HCT116 (cell line): ENCODE results near the gene PREP. TPM values are rescaled to one million over a fixed set of nuclear protein-coding genes. Genes with fewer than 3 reads are reported as not detected.

Experiments used
- ATAC-seq: fragments of 200-7000 bp; cut with Tn5 transposase; 2 replicates; pipeline ENCODE4 v1.9.1; 2020; ENCODE audit warnings: mild to moderate bottlenecking, moderate library complexity
- BruUV-seq: library from RNA; stranded (reverse); fragments of 400-500 nt; replicated peaks from 2 replicates; lab custom pipeline; 2021; lab: Mats Ljungman, UMichigan
- CTCF ChIA-PET: fragments of 300-600 bp; sonication (Branson Sonifier 250); formaldehyde crosslinking; loops from one replicate; lab custom pipeline; 2021; ENCODE audit warnings: antibody characterized with exemption; lab: Charles Lee
- POLR2A ChIA-PET: fragments of 300-600, 350-600 bp; sonication (Branson Sonifier 250); formaldehyde crosslinking; loops from one replicate; lab custom pipeline; 2021; ENCODE audit warnings: antibody characterized with exemption; lab: Charles Lee
- RAD21 ChIA-PET, 2 experiments: fragments of 300-600 bp; sonication (Branson Sonifier 250); formaldehyde crosslinking; loops; one replicate each; lab custom pipeline; 2023; ENCODE audit warnings: low total read pairs in 2 of 2; ENCODE audit not compliant: uncharacterized antibody in 2 of 2, unreplicated experiment in 2 of 2, low non-redundant PET in 1 of 2; lab: Charles Lee
- DNase-seq: peaks from one replicate; pipeline ENCODE4 v3.0.0-alpha.2; 2010; ENCODE audit warnings: low read depth, low spot score
- H2AFZ ChIP-seq: fragments of 200-600 bp; shearing (Covaris generic), sonication (generic); 2 replicates; pipeline ENCODE4 v1.6.1; 2017; ENCODE audit warnings: low read depth, mixed run types, mixed read lengths, antibody characterized with exemption, low read length; ENCODE audit not compliant: poor library complexity, severe bottlenecking
- H3K27ac ChIP-seq: 2 replicates; pipeline ENCODE4 v1.5.1; 2012; ENCODE audit warnings: low read depth, low read length
- H3K27me3 ChIP-seq: fragments of 200-600 bp; sonication (generic); 2 replicates; pipeline ENCODE4 v1.6.1; 2016; ENCODE audit warnings: mixed run types, low read length, mixed read lengths; ENCODE audit not compliant: insufficient read depth
- H3K36me3 ChIP-seq, 2 experiments: fragments of 200-500 bp in 1 of 2; fragments of 200-600 bp in 1 of 2; sonication (Bioruptor generic) in 1 of 2; sonication (generic) in 1 of 2; 2 replicates each; pipeline versions ENCODE4 v1.5.1 to v1.6.1; 2014 to 2016; ENCODE audit warnings: low read length in 2 of 2, inconsistent platforms in 1 of 2, mixed read lengths in 1 of 2, mixed run types in 1 of 2; ENCODE audit not compliant: insufficient read depth in 2 of 2, control insufficient read depth in 1 of 2
- H3K4me1 ChIP-seq, 2 experiments: fragments of 200-600 bp in 1 of 2; sonication (generic) in 1 of 2; 2 replicates each; pipeline versions ENCODE4 v1.5.1 to v1.6.1; 2012 to 2017; ENCODE audit warnings: low read length in 2 of 2, inconsistent platforms in 1 of 2, mild to moderate bottlenecking in 1 of 2, mixed read lengths in 1 of 2, mixed run types in 1 of 2, moderate library complexity in 1 of 2; ENCODE audit not compliant: insufficient read depth in 2 of 2, control insufficient read depth in 1 of 2
- H3K4me2 ChIP-seq: fragments of 200-600 bp; sonication (generic); 2 replicates; pipeline ENCODE4 v1.6.1; 2017; ENCODE audit warnings: mixed run types, low read length, mixed read lengths
- H3K4me3 ChIP-seq, 2 experiments: fragments of 200-600 bp in 1 of 2; sonication (generic) in 1 of 2; replicated peaks in 1 of 2; 2 replicates each; pipeline ENCODE4 v1.5.1; 2011 to 2016; ENCODE audit warnings: low read length in 2 of 2, control low read depth in 1 of 2, low read depth in 1 of 2, mild to moderate bottlenecking in 1 of 2, mixed read lengths in 1 of 2, mixed run types in 1 of 2
- H3K79me2 ChIP-seq: fragments of 200-600 bp; sonication (generic); 2 replicates; pipeline ENCODE4 v1.6.1; 2017; ENCODE audit warnings: mild to moderate bottlenecking, mixed run types, low read length, moderate library complexity, mixed read lengths; ENCODE audit not compliant: insufficient read depth
- H3K9ac ChIP-seq: fragments of 200-600 bp; sonication (generic); 2 replicates; pipeline ENCODE4 v1.6.1; 2016; ENCODE audit warnings: low read length, mixed read lengths
- H3K9me2 ChIP-seq: fragments of 200-600 bp; sonication (generic), shearing (Covaris generic); 2 replicates; pipeline ENCODE4 v1.6.1; 2017; ENCODE audit warnings: mixed run types, mild to moderate bottlenecking, moderate library complexity; ENCODE audit not compliant: insufficient read depth
- H3K9me3 ChIP-seq, 2 experiments: fragments of 200-500 bp in 1 of 2; fragments of 200-600 bp in 1 of 2; sonication (Bioruptor generic) in 1 of 2; sonication (generic) in 1 of 2; 2 replicates each; pipeline ENCODE4 v1.6.1; 2014 to 2017; ENCODE audit warnings: low read length in 2 of 2, mixed read lengths in 2 of 2, inconsistent platforms in 1 of 2, low read depth in 1 of 2, mild to moderate bottlenecking in 1 of 2, mixed run types in 1 of 2, moderate library complexity in 1 of 2; ENCODE audit not compliant: control insufficient read depth in 1 of 2, insufficient read depth in 1 of 2
- H4K20me1 ChIP-seq: fragments of 200-600 bp; sonication (generic), shearing (Covaris generic); 2 replicates; pipeline ENCODE4 v1.6.1; 2017; ENCODE audit warnings: mixed run types, mild to moderate bottlenecking, moderate library complexity; ENCODE audit not compliant: insufficient read depth
- CBX3 ChIP-seq: IDR thresholded peaks from 2 replicates; pipeline ENCODE4 v1.6.1; 2012; ENCODE audit warnings: low read depth
- CEBPB ChIP-seq: IDR thresholded peaks from 2 replicates; pipeline ENCODE4 v1.6.1; 2012; ENCODE audit warnings: low read depth
- EGR1 ChIP-seq: IDR thresholded peaks from 2 replicates; pipeline ENCODE4 v1.6.1; 2012; ENCODE audit warnings: low read depth
- ELF1 ChIP-seq: IDR thresholded peaks from 2 replicates; pipeline ENCODE4 v1.6.1; 2012; ENCODE audit warnings: low read depth, borderline replicate concordance
- EZH2 ChIP-seq: fragments of 200-600 bp; sonication (generic); IDR thresholded peaks from 2 replicates; pipeline ENCODE4 v1.6.1; 2017; ENCODE audit warnings: antibody characterized with exemption, mixed run types
- EZH2phosphoT487 ChIP-seq: fragments of 200-600 bp; IDR thresholded peaks from 2 replicates; pipeline ENCODE4 v1.6.1; 2018; ENCODE audit warnings: antibody characterized with exemption, borderline replicate concordance
- FOSL1 ChIP-seq: IDR thresholded peaks from 2 replicates; pipeline ENCODE4 v1.6.1; 2012; ENCODE audit warnings: low read depth
- JUND ChIP-seq: IDR thresholded peaks from 2 replicates; pipeline ENCODE4 v1.6.1; 2012
- POLR2A ChIP-seq: IDR thresholded peaks from 2 replicates; pipeline ENCODE4 v1.7.0; 2011; ENCODE audit warnings: borderline replicate concordance; ENCODE audit not compliant: insufficient read depth, insufficient read length; ENCODE audit errors: extremely low read depth
- POLR2AphosphoS5 ChIP-seq: IDR thresholded peaks from 2 replicates; pipeline ENCODE4 v1.6.1; 2011; ENCODE audit warnings: mild to moderate bottlenecking, low read depth, low read length, moderate library complexity
- SP1 ChIP-seq: IDR thresholded peaks from 2 replicates; pipeline ENCODE4 v1.6.1; 2012; ENCODE audit warnings: low read depth
- SRF ChIP-seq: IDR thresholded peaks from 2 replicates; pipeline ENCODE4 v1.6.1; 2012; ENCODE audit warnings: low read depth
- TCF7L2 ChIP-seq: IDR thresholded peaks from 2 replicates; pipeline ENCODE4 v1.7.0; 2011; ENCODE audit warnings: borderline replicate concordance, inconsistent platforms; ENCODE audit not compliant: insufficient read depth, insufficient read length; ENCODE audit errors: extremely low read depth
- YY1 ChIP-seq: IDR thresholded peaks from 2 replicates; pipeline ENCODE4 v1.6.1; 2011; ENCODE audit warnings: low read length, low read depth, moderate library complexity, mild to moderate bottlenecking; ENCODE audit not compliant: insufficient replicate concordance; ENCODE audit errors: extremely low read depth
- ZFX ChIP-seq: fragments of 450-650 bp; IDR thresholded peaks from 2 replicates; pipeline ENCODE4 v1.6.1; 2017
- ZNF274 ChIP-seq: fragments of 200-500 bp; sonication (Bioruptor generic); IDR thresholded peaks from 2 replicates; pipeline ENCODE4 v1.6.1; 2014; ENCODE audit warnings: mild to moderate bottlenecking, low read depth, low read length, inconsistent platforms
- intact Hi-C: fragments of 100-400 bp; cut with micrococcal nuclease; formaldehyde crosslinking; loops from 2 replicates; pipeline ENCODE4 v1.10.0; 2022
- total RNA-seq: library from RNA; stranded (reverse); gene quantifications from one replicate; pipeline ENCODE4 v1.2.1, GENCODE V29; 2021; ENCODE audit not compliant: unreplicated experiment
- TF ChIP-seq, protein P1 (sequence below): IDR thresholded peaks from 2 replicates; pipeline ENCODE4 v1.6.1; 2012
- TF ChIP-seq, protein P2 (sequence below), 3 experiments: fragments of 200-600 bp in 1 of 3; sonication (generic) in 1 of 3; IDR thresholded peaks in 2 of 3; conservative IDR thresholded peaks in 1 of 3; 2 replicates each; pipeline ENCODE4 v1.5.1; 2012 to 2017; ENCODE audit warnings: low read depth in 2 of 3, low read length in 2 of 3, antibody characterized with exemption in 1 of 3, borderline replicate concordance in 1 of 3, control low read depth in 1 of 3, mild to moderate bottlenecking in 1 of 3, mixed read lengths in 1 of 3, mixed run types in 1 of 3, moderate library complexity in 1 of 3; ENCODE audit not compliant: insufficient read depth in 1 of 3
- TF ChIP-seq, protein P3 (sequence below): IDR thresholded peaks from 2 replicates; pipeline ENCODE4 v1.6.1; 2012; ENCODE audit warnings: low read depth
- TF ChIP-seq, protein P4 (sequence below): IDR thresholded peaks from 2 replicates; pipeline ENCODE4 v1.6.1; 2012

The PREP gene
- total RNA-seq, 1 experiment from 2014 or later: 53.5 TPM

DNA sequence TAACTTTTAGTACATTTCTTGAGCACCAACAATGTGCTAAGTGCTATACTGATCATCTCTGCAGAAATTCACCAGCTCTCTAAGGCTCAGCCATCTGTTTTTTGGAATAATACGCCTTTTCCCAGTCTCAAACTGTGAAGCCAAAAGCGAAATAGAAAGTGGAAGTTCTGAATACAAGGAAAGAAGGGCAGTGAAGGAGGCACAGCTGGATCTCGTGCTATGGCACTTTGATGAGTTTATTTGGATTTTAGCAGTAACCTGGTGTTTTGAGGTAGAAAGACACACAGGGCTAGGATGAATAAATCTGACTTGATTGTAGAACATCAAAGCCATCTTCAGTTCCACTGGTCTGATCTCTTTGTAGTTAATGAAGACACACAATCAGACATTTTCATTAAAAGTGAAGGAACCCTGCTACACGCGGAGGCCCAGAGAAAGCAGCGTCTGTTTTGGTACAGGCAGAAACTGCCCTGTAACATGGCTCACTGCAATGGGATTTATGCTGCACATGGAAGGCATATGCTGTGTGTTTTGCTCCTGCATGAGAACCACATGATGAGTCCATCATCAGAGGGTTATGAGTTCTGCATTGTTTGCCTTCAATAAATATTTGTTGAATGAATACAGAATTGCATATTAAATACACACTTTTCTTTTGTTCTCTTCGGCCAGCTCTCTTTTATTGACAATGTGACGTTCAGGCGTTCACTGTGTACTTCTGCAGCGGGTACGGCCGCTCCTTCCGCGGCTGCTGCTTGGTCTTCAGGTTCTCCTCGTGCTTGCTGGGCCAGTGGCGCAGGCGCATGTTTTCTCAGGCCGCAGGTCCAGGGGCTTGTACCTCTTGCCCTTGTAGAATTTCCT is 100.9 kb downstream of the PREP start:
- Histone ChIP-seq H3K36me3 (no peaks in the 10 kb centered on the region), H3K9me2 (no peaks in the 10 kb centered on the region), H3K4me2 (no peak overlapping the region), H3K4me1 (no peaks in the 10 kb centered on the region), H3K9me3 (no peaks in the 10 kb centered on the region), H3K79me2 (no peaks in the 10 kb centered on the region), H3K27ac (no peak overlapping the region), H2AFZ (no peak overlapping the region), H3K4me3 (no peak overlapping the region), H4K20me1 (no peaks in the 10 kb centered on the region), H3K9ac (no peak overlapping the region), H3K27me3 (no peaks in the 10 kb centered on the region)
- no peak for DNase-seq
- ChIA-PET POLR2A (no interaction called here), RAD21 (no interaction called here), CTCF (no interaction called here)
- no peak for ATAC-seq
- intact Hi-C loops: no loop called here
- no TSS peak for BruUV-seq
- TF ChIP-seq POLR2AphosphoS5: no peak
- TF ChIP-seq, protein P1, sequence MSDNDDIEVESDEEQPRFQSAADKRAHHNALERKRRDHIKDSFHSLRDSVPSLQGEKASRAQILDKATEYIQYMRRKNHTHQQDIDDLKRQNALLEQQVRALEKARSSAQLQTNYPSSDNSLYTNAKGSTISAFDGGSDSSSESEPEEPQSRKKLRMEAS: no peak
- no peak for TF ChIP-seq ELF1
- TF ChIP-seq ZFX: no peak
- TF ChIP-seq YY1: no peak
- TF ChIP-seq FOSL1: no peak
- no peak for TF ChIP-seq ZNF274
- no peak for TF ChIP-seq CEBPB
- TF ChIP-seq, protein P2, sequence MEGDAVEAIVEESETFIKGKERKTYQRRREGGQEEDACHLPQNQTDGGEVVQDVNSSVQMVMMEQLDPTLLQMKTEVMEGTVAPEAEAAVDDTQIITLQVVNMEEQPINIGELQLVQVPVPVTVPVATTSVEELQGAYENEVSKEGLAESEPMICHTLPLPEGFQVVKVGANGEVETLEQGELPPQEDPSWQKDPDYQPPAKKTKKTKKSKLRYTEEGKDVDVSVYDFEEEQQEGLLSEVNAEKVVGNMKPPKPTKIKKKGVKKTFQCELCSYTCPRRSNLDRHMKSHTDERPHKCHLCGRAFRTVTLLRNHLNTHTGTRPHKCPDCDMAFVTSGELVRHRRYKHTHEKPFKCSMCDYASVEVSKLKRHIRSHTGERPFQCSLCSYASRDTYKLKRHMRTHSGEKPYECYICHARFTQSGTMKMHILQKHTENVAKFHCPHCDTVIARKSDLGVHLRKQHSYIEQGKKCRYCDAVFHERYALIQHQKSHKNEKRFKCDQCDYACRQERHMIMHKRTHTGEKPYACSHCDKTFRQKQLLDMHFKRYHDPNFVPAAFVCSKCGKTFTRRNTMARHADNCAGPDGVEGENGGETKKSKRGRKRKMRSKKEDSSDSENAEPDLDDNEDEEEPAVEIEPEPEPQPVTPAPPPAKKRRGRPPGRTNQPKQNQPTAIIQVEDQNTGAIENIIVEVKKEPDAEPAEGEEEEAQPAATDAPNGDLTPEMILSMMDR (IDR thresholded peaks at IDR 0.05 in 2 of 3, conservative IDR thresholded peaks at IDR 0.05 in 1 of 3; ENCODE audit: borderline replicate concordance in 1 of 3, insufficient read depth in 1 of 3, low read depth in 2 of 3, low read length in 2 of 3): no peak
- TF ChIP-seq JUND: no peak
- TF ChIP-seq CBX3: no peak
- TF ChIP-seq, protein P3, sequence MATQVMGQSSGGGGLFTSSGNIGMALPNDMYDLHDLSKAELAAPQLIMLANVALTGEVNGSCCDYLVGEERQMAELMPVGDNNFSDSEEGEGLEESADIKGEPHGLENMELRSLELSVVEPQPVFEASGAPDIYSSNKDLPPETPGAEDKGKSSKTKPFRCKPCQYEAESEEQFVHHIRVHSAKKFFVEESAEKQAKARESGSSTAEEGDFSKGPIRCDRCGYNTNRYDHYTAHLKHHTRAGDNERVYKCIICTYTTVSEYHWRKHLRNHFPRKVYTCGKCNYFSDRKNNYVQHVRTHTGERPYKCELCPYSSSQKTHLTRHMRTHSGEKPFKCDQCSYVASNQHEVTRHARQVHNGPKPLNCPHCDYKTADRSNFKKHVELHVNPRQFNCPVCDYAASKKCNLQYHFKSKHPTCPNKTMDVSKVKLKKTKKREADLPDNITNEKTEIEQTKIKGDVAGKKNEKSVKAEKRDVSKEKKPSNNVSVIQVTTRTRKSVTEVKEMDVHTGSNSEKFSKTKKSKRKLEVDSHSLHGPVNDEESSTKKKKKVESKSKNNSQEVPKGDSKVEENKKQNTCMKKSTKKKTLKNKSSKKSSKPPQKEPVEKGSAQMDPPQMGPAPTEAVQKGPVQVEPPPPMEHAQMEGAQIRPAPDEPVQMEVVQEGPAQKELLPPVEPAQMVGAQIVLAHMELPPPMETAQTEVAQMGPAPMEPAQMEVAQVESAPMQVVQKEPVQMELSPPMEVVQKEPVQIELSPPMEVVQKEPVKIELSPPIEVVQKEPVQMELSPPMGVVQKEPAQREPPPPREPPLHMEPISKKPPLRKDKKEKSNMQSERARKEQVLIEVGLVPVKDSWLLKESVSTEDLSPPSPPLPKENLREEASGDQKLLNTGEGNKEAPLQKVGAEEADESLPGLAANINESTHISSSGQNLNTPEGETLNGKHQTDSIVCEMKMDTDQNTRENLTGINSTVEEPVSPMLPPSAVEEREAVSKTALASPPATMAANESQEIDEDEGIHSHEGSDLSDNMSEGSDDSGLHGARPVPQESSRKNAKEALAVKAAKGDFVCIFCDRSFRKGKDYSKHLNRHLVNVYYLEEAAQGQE: no peak
- TF ChIP-seq EZH2: no peak
- TF ChIP-seq, protein P4, sequence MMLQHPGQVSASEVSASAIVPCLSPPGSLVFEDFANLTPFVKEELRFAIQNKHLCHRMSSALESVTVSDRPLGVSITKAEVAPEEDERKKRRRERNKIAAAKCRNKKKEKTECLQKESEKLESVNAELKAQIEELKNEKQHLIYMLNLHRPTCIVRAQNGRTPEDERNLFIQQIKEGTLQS: no peak
- TF ChIP-seq POLR2A: no peak
- no peak for TF ChIP-seq EGR1
- no peak for TF ChIP-seq TCF7L2
- TF ChIP-seq SRF: no peak
- TF ChIP-seq EZH2phosphoT487: no peak
- TF ChIP-seq SP1: no peak
